ENCODE measurements around the gene SALL4. TPM values are rescaled to one million over a fixed set of nuclear protein-coding genes. Genes with fewer than 3 reads are reported as not detected.

The SALL4 gene
- total and polyA plus RNA-seq, 4 donors, result 0.06 to 3.8 (median 0.43) TPM

GRCh38 chr20:51752343-51752951, 49.9 kb downstream of the SALL4 start:
- DNase-seq (peak in 2 of 3 donors; percentile 24 to 68), ATAC-seq (ENCODE audit: insufficient read depth, low FRiP score) (no peak)
- 38 to 62% methylated on average over 9 of the region's 9 CpGs for WGBS, 2 donors
- H3K4me1 ChIP-seq (ENCODE audit: control insufficient read depth in 5 of 5, insufficient read depth in 5 of 5, low read length in 5 of 5), result peaks cover 0 to 12% (median 4%) of the 10 kb centered on the region in 5 donors
- peak overlapping the region in 1 of 2 donors; percentile 32 for H3K9ac ChIP-seq (ENCODE audit: insufficient read depth in 1 of 2, low read length in 2 of 2)
- no peak overlapping the region for H3K4me3 ChIP-seq
- peaks cover 0 to 1% (median 0%) of the 10 kb centered on the region in 4 donors for H3K9me3 ChIP-seq (ENCODE audit: control insufficient read depth in 4 of 4, insufficient read depth in 3 of 4, low read length in 3 of 4)
- no peaks in the 10 kb centered on the region for H3K27me3 ChIP-seq (ENCODE audit: control insufficient read depth in 3 of 3, insufficient read depth in 3 of 3, low read length in 2 of 3)
- peak overlapping the region; percentile 21 to 48 for H3K27ac ChIP-seq (ENCODE audit: low read depth in 1 of 2, low read length in 1 of 2)
- H3K36me3 ChIP-seq (ENCODE audit: control insufficient read depth in 4 of 4, insufficient read depth in 4 of 4, low read length in 4 of 4), result no peaks in the 10 kb centered on the region
- TF ChIP-seq CTCF (IDR thresholded peaks at IDR 0.05; ENCODE audit: control extremely low read depth, extremely low read depth), result no peak

- TF ChIP-seq CTCF (IDR thresholded peaks at IDR 0.05; ENCODE audit: control extremely low read depth, extremely low read depth), result no peak
- Histone ChIP-seq H3K27ac (ENCODE audit: low read depth in 1 of 2, low read length in 1 of 2) (no peak overlapping the region), H3K4me1 (ENCODE audit: control insufficient read depth in 5 of 5, insufficient read depth in 5 of 5, low read length in 5 of 5) (peaks cover 0 to 12% (median 4%) of the 10 kb centered on the region in 5 donors), H3K27me3 (ENCODE audit: control insufficient read depth in 3 of 3, insufficient read depth in 3 of 3, low read length in 2 of 3) (no peaks in the 10 kb centered on the region), H3K9ac (ENCODE audit: insufficient read depth in 1 of 2, low read length in 2 of 2) (no peak overlapping the region), H3K9me3 (ENCODE audit: control insufficient read depth in 4 of 4, insufficient read depth in 3 of 4, low read length in 3 of 4) (no peaks in the 10 kb centered on the region), H3K36me3 (ENCODE audit: control insufficient read depth in 4 of 4, insufficient read depth in 4 of 4, low read length in 4 of 4) (no peaks in the 10 kb centered on the region), H3K4me3 (no peak overlapping the region)
- WGBS, 2 donors, result 84 to 89% methylated on average over 10 of the region's 10 CpGs
- no peak for ATAC-seq (ENCODE audit: insufficient read depth, low FRiP score)
- DNase-seq, result no peak
These were observed 51.4 kb downstream of the SALL4 start for GRCh38 chr20:51750770-51751388.

GRCh38 chr20:51750037-51750769, 52.1 kb downstream of the SALL4 start:
- DNase-seq (no peak), ATAC-seq (ENCODE audit: insufficient read depth, low FRiP score) (peak; percentile 86)
- Histone ChIP-seq H3K4me3 (no peak overlapping the region), H3K9ac (ENCODE audit: insufficient read depth in 1 of 2, low read length in 2 of 2) (no peak overlapping the region), H3K27me3 (ENCODE audit: control insufficient read depth in 3 of 3, insufficient read depth in 3 of 3, low read length in 2 of 3) (no peaks in the 10 kb centered on the region), H3K27ac (ENCODE audit: low read depth in 1 of 2, low read length in 1 of 2) (peak overlapping the region in 1 of 2 donors; percentile 26), H3K36me3 (ENCODE audit: control insufficient read depth in 4 of 4, insufficient read depth in 4 of 4, low read length in 4 of 4) (no peaks in the 10 kb centered on the region), H3K9me3 (ENCODE audit: control insufficient read depth in 4 of 4, insufficient read depth in 3 of 4, low read length in 3 of 4) (no peaks in the 10 kb centered on the region), H3K4me1 (ENCODE audit: control insufficient read depth in 5 of 5, insufficient read depth in 5 of 5, low read length in 5 of 5) (peaks cover 0 to 12% (median 4%) of the 10 kb centered on the region in 5 donors)
- 70 to 82% methylated on average over 19 of the region's 19 CpGs for WGBS, 2 donors
- TF ChIP-seq CTCF (IDR thresholded peaks at IDR 0.05; ENCODE audit: control extremely low read depth, extremely low read depth), result no peak
